Mammary epithelial cell (primary cell): ENCODE results near the gene MGST2.

Experiments used
- CTCF ChIP-seq, 2 donors: IDR thresholded peaks in 1 of 2; conservative IDR thresholded peaks in 1 of 2; 2 replicates each; pipeline ENCODE4 v1.5.1; 2011 to 2012; ENCODE audit warnings: inconsistent platforms in 2 of 2, low read length in 2 of 2, mild to moderate bottlenecking in 2 of 2, control low read depth in 1 of 2, low read depth in 1 of 2; ENCODE audit not compliant: insufficient read depth in 1 of 2; ENCODE audit errors: extremely low read depth in 1 of 2
- EZH2 ChIP-seq: IDR thresholded peaks from 2 replicates; pipeline ENCODE4 v1.6.1; 2012; ENCODE audit warnings: low read length, inconsistent platforms, borderline replicate concordance

GRCh38 chr4:139710073-139710472, 44.5 kb downstream of the MGST2 start:
- TF ChIP-seq EZH2 (no peak), CTCF (conservative IDR thresholded peaks at IDR 0.05 in 1 of 2, IDR thresholded peaks at IDR 0.05 in 1 of 2; ENCODE audit: extremely low read depth in 1 of 2, insufficient read depth in 1 of 2, low read depth in 1 of 2, low read length in 2 of 2) (no peak)
